GM19099 (cell line): ENCODE results near the gene ZSCAN16.
"Not testable (repeated sequence)": the region's sequence is repeated elsewhere in the genome, so short reads cannot be mapped to it uniquely, and the experiment has no call there.

Experiments
- POLR2A ChIP-seq: IDR thresholded peaks from 3 replicates; pipeline ENCODE4 v1.6.1; 2011; ENCODE audit warnings: low read depth; ENCODE audit not compliant: insufficient read length; ENCODE audit errors: extremely low read depth

Gene ZSCAN16

DNA sequence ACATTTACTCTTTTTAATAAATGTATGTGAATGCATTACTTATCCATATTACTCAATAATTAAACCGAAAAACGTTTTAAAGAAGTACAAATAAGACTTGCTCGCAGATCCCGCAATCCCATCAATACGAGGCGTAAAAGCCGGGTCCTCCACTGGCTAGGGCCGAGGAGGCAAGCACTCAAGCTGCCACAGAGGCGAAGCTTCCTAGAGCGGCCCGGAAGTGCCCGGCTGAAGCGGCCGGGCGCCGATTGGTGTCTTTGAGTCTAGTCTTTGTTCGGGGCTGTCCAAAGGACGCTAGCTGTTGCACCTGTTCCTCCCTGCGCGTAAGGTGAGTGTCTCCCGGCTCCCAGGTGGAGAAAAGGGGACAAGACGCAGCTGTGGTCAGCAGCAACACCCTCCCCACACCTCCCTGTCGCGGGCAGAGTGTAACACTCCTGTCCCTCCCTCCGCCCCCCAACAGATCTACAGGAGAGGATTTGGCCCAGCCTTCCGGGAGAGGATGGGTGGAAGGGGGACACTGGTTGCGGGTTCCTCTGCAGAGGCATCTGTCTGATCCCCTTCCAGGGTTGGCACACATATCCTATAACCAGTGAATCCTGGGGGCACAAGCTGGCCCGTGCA is at the start of gene ZSCAN16:
TSS of gene ZSCAN16 (plus strand) at position 260 of the 621 bp plus-strand sequence. CDS start 835 bp downstream, outside the sequence.
- TF ChIP-seq POLR2A: peak; percentile 84

DNA sequence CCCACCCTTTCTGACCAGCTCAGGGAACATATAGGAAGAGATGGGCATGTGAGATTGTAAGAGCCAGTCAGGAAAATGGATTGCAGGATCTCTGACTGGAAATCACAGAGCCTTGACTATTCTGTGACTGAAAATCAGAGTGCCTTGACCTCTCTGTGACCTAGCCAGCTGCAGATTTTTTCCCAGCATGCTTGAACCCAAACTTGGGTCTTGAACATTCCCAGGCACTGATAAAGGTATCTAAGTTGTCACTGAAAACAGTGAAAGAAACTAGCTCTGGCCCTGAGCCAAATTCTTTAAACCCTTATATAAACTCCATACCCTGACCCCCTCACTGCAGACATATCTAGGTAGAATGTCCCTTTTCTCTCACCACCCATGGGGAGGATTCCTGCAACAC is 46.4 kb upstream of the ZSCAN16 start:
- no peak for TF ChIP-seq POLR2A

DNA sequence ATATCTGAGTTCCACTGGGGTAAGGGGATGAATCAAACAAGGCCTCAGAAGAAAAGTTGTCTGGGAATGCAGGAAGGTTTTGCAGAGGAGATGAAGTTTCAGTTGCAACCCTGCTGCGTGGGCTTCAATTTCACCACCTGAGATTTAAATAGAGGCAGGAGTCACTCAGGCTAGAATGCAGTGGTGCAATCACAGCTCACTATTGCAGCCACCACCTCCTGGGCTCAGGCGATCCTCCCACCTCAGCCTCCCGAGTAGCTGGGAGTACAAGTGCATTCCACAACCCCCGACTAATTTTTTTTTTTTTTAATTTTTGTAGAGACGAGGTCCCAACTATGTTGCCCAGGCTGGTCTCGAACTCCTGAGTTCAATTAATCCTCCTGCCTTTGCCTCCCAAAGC is 45.6 kb upstream of the ZSCAN16 start:
- no peak for TF ChIP-seq POLR2A

DNA sequence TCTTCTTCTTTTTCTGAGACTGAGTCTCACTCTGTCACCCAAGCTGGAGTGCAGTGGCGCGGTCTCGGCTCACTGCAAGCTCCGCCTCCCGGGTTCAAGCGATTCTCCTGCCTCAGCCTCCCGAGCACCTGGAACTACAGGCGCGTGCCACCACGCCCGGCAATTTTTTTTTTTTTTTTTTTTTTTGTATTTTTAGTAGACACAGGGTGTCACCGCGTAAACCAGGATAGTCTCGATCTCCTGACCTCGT is 44.1 kb upstream of the ZSCAN16 start, which contains the start of gene ZNF165:
TSS of gene ZNF165 (plus strand) at position 188 of the 250 bp plus-strand sequence. CDS start 4,913 bp downstream, outside the sequence.
- TF ChIP-seq POLR2A: not testable (repeated sequence)

DNA sequence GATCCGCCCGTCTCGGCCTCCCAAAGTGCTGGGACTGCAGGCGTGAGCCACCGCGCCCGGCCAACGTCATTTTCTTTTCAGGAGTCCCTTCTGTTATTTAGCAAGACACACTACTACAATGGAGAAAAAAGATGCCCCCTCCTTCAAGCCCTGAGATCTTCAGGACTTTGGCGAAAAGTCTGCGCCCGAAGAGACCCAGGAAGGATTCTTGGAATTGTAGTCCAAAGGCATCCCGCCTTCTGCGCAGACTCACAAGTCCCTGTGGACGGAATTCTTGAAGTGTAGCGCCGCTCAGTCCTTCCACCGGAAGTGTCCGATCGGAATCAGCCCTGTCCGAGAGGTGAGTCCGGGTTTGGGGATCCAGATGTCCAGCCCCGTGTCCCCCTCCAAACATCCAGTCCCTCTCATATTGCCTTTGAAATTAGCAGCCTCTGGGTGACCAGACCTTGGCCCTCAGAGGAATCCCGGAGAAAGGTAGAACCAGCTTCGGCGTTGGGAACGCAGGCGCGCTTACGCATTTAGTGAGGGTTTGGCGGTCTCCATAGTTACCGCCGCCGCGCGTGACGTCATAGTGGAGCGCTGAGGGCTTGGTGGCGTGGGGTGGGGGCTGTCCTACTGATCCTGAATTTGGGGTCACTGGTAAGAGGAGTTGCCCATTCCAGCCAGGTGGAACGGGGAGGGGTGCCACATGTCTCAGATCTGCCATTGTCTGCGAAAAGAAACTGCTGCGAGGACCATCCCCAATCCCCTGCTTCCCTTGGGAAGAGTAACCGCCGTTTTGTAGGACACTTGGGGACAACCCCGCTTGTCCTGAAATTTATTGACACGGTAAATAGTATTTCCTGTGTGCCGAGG is 43.6 kb upstream of the ZSCAN16 start:
- TF ChIP-seq POLR2A: peak; percentile 45

DNA sequence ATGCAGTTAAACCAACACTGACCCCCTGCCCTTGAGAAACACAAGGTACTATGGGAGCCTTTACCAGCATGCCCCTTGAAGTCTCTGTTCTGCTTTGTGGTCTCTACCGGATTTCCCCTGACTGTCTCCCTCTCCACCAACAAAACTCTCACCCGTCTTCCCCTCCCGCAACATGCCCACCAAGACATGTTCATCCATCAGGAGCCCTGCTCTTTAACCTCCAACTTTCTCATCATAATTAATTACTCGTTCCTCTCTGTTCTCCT is 43.0 kb upstream of the ZSCAN16 start:
- no peak for TF ChIP-seq POLR2A

DNA sequence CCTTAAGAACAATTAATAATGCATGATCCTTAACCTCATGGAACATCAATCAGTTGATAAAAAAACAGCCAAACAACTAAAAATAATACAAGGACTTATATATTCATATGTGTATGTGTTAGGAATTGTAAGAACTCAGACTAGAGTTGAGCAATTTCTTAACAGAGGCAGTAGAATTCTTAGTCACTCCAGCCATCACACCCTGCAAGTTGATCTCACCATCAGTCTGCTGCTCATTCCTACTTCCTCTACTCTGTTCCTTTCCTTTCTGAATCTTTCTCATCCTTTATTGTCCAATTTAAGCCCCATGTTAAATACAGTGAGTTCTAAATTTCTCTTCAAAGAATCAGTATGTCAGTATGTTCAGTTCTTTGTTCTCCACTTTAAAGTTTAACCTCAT is 41.5 kb upstream of the ZSCAN16 start:
- no peak for TF ChIP-seq POLR2A

DNA sequence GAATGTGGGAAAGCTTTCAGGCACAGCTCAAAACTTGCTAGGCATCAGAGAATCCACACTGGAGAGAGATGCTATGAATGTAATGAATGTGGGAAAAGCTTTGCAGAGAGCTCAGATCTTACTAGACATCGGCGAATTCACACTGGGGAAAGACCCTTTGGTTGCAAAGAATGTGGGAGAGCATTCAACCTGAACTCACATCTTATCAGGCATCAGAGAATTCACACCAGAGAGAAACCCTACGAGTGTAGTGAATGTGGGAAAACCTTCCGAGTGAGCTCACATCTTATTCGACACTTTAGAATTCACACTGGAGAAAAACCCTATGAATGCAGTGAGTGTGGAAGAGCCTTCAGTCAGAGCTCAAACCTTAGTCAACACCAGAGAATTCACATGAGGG is 35.4 kb upstream of the ZSCAN16 start:
- TF ChIP-seq POLR2A: no peak

DNA sequence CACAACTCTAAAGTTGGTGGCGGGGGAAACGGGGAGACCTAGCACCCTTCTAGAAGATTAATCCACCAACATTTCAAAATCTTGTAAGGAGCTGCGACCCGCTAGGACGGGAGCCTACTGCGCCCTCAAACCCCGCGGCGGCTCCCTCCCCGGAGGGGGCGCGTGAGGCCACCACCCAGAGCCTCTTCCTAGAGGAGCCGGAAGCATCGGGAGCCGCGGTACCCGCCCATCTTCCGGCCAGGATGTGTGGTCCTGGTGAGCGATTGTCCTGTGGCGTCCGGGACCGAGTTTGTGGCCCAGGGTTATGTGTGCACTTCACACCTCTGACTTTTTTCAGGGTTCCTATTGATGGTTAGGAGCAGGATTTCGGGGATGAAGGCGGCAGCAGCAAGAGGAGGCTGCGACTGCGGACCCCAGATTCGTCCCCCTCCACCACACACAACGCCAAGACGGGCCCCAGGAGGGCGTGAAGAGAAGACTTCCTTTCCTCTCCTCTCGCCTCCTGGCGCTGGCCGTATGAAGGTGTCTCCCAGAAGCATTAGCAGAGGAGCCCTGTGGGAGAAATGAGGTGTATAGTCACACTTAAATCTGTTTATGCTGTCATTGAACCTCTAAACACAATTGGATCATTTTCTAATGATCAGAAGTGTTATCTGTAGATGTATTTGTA is 33.4 kb upstream of the ZSCAN16 start:
- TF ChIP-seq POLR2A: no peak

DNA sequence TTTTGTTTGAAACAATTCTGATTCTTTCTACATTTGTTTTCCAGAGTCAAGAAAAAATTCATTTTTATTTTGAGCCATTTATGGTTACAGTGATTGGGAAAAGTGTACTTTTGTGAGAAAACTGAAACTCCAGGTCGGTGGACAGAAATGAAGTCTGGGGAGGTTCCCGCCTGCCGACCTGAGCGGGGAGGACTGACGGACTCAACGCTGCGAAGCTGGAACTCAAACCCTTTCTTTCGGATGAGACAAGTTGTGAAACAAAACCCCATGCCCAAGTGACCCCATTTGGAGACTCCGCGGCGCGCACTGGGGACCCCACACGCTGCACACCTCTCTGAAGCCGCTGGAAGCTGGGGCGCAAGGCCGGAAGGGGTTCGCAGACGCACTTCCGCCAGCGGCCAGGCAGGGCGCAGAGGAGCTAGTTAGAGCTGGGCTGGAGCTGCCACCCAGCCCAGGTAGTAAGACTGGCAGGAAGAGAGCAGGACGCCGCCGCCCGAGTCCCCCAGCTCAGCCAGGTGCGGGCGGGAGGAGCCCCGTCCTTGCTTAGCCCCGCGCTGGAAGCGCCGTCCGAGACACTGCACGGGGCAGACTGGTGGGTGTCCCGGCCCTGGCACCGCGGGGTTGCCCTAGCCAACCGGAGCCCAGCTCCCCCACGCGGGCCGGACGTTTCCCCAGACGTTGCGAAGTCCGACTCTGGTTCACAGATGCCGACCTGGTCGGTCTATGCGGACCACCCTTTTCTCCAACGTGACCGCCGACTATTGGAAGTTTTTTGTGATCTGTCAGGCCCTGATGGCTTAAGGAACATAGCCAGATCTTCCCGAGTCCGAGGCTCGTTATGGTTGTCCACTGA is 19.8 kb upstream of the ZSCAN16 start:
- peak; percentile 95 for TF ChIP-seq POLR2A

DNA sequence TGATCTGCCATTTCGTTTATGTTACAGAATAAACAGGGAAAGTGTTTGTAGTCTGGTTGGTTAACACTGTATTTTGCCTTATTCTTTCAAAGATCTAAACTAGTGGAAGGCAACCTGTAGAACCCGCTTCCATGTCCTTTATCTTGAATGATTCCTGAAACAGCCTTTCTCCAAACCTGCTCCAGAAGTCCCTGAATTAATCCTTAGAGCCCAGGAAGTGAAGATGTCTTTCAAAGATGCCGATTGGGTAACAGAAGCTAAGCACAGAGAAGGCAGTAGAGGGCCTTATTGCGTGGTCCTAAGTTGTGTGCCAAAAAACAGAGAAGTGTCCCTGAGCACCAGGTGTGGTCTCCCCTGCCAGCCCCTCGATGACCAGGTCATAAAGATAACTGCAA is 19.2 kb upstream of the ZSCAN16 start:
- TF ChIP-seq POLR2A: no peak

DNA sequence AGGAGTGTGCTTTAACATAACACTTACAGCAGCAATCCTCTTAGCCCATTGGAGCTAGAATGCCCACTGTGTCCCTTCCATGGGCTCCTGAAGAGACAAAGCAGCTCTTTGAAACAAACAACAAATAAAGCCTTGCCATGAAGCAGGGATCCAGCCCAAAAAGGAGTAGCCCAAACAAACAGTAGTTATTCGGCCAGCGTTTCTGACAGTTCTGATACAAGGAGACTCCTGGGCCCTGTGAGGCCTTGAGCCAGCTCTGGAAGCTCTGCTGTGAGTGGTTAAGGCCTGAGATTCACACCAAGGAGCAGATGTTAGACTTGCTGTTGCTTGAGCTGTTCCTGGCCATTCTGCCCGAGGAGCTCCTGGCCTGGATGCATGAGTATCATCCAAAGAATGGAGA is 16.9 kb upstream of the ZSCAN16 start:
- no peak for TF ChIP-seq POLR2A

DNA sequence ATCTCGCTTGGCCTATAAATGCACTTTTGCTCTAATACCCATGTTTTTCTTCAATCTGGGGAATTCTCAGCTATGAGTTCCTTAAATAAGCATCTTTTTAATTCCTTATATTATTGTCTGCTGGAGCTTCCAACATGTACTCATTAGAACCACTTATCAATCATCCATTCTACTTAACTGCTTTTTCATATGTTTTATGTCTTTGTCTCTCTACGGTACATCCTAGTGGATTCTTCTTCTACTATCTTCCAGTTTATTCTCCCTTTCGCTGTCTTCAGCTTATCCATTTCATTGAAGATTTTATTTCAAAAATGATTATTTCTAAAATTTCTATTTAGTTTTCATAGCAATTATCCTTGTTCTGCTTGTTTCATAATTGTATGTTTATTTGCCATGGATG is 12.4 kb upstream of the ZSCAN16 start:
- no peak for TF ChIP-seq POLR2A

DNA sequence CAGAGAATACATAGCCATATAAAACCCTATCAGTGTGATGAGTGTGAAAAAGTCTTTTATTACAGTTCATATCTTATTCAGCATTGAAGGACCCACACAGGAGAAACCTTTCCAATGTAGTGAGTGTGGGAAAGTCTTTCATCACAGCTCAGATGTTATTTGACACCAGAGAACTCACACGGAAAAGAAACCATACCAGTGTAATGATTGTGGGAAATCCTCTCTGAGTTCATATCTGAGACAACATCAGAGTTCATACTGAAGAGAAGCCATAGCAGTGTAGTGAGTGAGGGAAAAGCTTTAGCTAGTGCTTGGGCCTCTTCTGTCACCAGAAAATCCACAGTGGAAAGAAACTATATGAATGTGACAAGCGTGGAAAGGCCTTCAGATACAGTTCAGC is 8.6 kb upstream of the ZSCAN16 start:
- TF ChIP-seq POLR2A: no peak

DNA sequence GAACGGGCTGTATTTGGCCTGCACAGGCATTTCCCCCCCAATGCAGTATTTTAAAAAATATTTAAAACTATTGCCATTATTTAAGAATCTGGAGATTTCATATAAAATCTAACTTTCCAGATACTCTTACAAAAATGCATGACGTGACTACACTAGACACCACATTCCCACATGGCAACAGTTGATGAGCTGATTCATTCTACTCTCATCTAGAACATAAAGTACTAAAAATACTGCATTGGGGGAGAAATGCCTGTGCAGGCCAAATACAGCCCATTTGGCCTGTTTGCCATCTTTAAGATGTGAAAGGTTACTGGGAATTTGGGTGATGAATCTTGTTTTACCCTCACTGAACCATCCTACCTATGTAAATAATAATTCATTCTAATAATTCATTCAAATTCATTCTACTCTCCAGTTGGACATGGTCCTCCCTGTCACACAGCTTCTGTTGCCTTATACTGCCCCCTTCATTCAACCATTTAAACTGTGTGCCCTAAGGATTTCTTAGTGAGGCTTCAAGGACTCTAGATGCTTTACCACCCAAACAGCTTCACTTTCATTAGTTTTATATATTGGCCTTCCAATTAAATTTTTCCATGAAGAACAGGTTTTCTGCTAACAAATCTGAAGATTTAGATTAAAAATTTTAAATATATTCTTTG is 6.9 kb upstream of the ZSCAN16 start:
- no peak for TF ChIP-seq POLR2A
